Astrocyte (in vitro differentiated cells and primary cell): ENCODE data around the gene ZNF22. TPM values are rescaled to one million over a fixed set of nuclear protein-coding genes. Genes with fewer than 3 reads are reported as not detected.
A peak's percentile ranks its signal among the peaks of the same experiment; 100 is the strongest.

Source experiments
- DNase-seq: peaks from one replicate; pipeline ENCODE4 v3.0.0-alpha.2; 2010; ENCODE audit warnings: low read depth
- FAIRE-seq: peaks from 2 replicates; lab custom pipeline; 2011; peaks lifted over from hg19 to GRCh38; lab: Jason Lieb, UNC
- H2AFZ ChIP-seq: 2 replicates; pipeline ENCODE4 v1.6.0; 2012; ENCODE audit warnings: low read depth, low read length, inconsistent platforms
- H3K27ac ChIP-seq: 2 replicates; pipeline ENCODE4 v1.5.1; 2011; ENCODE audit warnings: low read depth, low read length, inconsistent platforms
- H3K27me3 ChIP-seq: 2 replicates; pipeline ENCODE4 v1.6.0; 2011; ENCODE audit warnings: low read length, inconsistent platforms; ENCODE audit not compliant: insufficient read depth
- H3K36me3 ChIP-seq: 2 replicates; pipeline ENCODE4 v1.5.1; 2011; ENCODE audit warnings: low read length, inconsistent platforms; ENCODE audit not compliant: insufficient read depth
- H3K4me1 ChIP-seq: 2 replicates; pipeline ENCODE4 v1.5.1; 2011; ENCODE audit warnings: low read length, inconsistent platforms; ENCODE audit not compliant: insufficient read depth
- H3K4me2 ChIP-seq: 2 replicates; pipeline ENCODE4 v1.6.0; 2012; ENCODE audit warnings: low read length, inconsistent platforms
- H3K4me3 ChIP-seq: 2 replicates; pipeline ENCODE4 v1.5.1; 2011; ENCODE audit warnings: low read depth, mild to moderate bottlenecking, low read length, inconsistent platforms; ENCODE audit not compliant: insufficient read depth
- H3K79me2 ChIP-seq: 2 replicates; pipeline ENCODE4 v1.6.0; 2012; ENCODE audit warnings: mild to moderate bottlenecking, low read length, inconsistent platforms; ENCODE audit not compliant: insufficient read depth
- H3K9ac ChIP-seq: 2 replicates; pipeline ENCODE4 v1.6.0; 2012; ENCODE audit warnings: mild to moderate bottlenecking, low read length, inconsistent platforms
- H3K9me3 ChIP-seq: 2 replicates; pipeline ENCODE4 v1.5.1; 2012; ENCODE audit warnings: low read depth, mild to moderate bottlenecking, low read length, inconsistent platforms; ENCODE audit not compliant: insufficient read depth
- H4K20me1 ChIP-seq: 2 replicates; pipeline ENCODE4 v1.6.0; 2012; ENCODE audit warnings: low read length, inconsistent platforms; ENCODE audit not compliant: insufficient read depth
- H3K27ac Mint-ChIP-seq: one replicate; pipeline ENCODE4 v1.8.0; 2021; ENCODE audit warnings: mild to moderate bottlenecking, mixed read lengths; ENCODE audit not compliant: unreplicated experiment
- H3K27me3 Mint-ChIP-seq: one replicate; pipeline ENCODE4 v1.8.0; 2021; ENCODE audit warnings: low read depth, mixed read lengths; ENCODE audit not compliant: unreplicated experiment
- H3K36me3 Mint-ChIP-seq: one replicate; pipeline ENCODE4 v1.8.0; 2021; ENCODE audit warnings: low read depth, mixed read lengths; ENCODE audit not compliant: unreplicated experiment
- H3K4me1 Mint-ChIP-seq: one replicate; pipeline ENCODE4 v1.8.0; 2021; ENCODE audit warnings: low read depth, mixed read lengths; ENCODE audit not compliant: unreplicated experiment
- H3K4me3 Mint-ChIP-seq: one replicate; pipeline ENCODE4 v1.8.0; 2021; ENCODE audit warnings: mild to moderate bottlenecking, moderate library complexity, mixed read lengths; ENCODE audit not compliant: unreplicated experiment
- H3K9me3 Mint-ChIP-seq: one replicate; pipeline ENCODE4 v1.8.0; 2021; ENCODE audit warnings: mild to moderate bottlenecking, mixed read lengths; ENCODE audit not compliant: unreplicated experiment
- CTCF ChIP-seq: IDR thresholded peaks from 2 replicates; pipeline ENCODE4 v1.5.1; 2011; ENCODE audit warnings: low read depth, mild to moderate bottlenecking, inconsistent platforms, low read length, moderate library complexity; ENCODE audit not compliant: insufficient read depth
- EZH2 ChIP-seq: IDR thresholded peaks from 2 replicates; pipeline ENCODE4 v1.6.1; 2012; ENCODE audit warnings: mild to moderate bottlenecking, low read length, inconsistent platforms; ENCODE audit not compliant: insufficient read depth
- total RNA-seq: library from RNA; stranded (reverse); gene quantifications from 2 replicates; pipeline ENCODE4 v1.2.1, GENCODE V29; 2021

Gene ZNF22
- total RNA-seq, 1 donor from 2014 or later: 12.0 TPM

GRCh38 chr10:44983066-44983894, 17.4 kb upstream of the ZNF22 start:
- Histone ChIP-seq H3K36me3 (no peaks in the 10 kb centered on the region), H4K20me1 (no peaks in the 10 kb centered on the region), H3K9ac (no peak overlapping the region), H3K27ac (no peak overlapping the region), H2AFZ (no peak overlapping the region), H3K9me3 (no peaks in the 10 kb centered on the region), H3K27me3 (no peaks in the 10 kb centered on the region), H3K79me2 (no peaks in the 10 kb centered on the region), H3K4me2 (no peak overlapping the region), H3K4me3 (no peak overlapping the region), H3K4me1 (peaks cover 55% of the 10 kb centered on the region)
- no peaks in the 10 kb centered on the region for H3K27me3 Mint-ChIP-seq
- peak overlapping the region; percentile 83 for H3K27ac Mint-ChIP-seq
- FAIRE-seq (no peak), DNase-seq (no peak)
- H3K9me3 Mint-ChIP-seq: peaks cover 2% of the 10 kb centered on the region
- H3K4me3 Mint-ChIP-seq: no peak overlapping the region
- peaks cover 13% of the 10 kb centered on the region for H3K36me3 Mint-ChIP-seq
- H3K4me1 Mint-ChIP-seq: peaks cover 69% of the 10 kb centered on the region
- TF ChIP-seq CTCF (no peak), EZH2 (no peak)

GRCh38 chr10:44983895-44984278, 16.8 kb upstream of the ZNF22 start:
- Histone ChIP-seq H3K27ac (no peak overlapping the region), H2AFZ (no peak overlapping the region), H3K4me2 (no peak overlapping the region), H3K9me3 (no peaks in the 10 kb centered on the region), H3K36me3 (no peaks in the 10 kb centered on the region), H3K9ac (no peak overlapping the region), H3K79me2 (no peaks in the 10 kb centered on the region), H3K4me1 (peaks cover 48% of the 10 kb centered on the region), H3K4me3 (no peak overlapping the region), H4K20me1 (no peaks in the 10 kb centered on the region), H3K27me3 (no peaks in the 10 kb centered on the region)
- TF ChIP-seq CTCF: no peak
- no peak for TF ChIP-seq EZH2
- Mint-ChIP-seq H3K4me1 (peaks cover 63% of the 10 kb centered on the region), H3K27me3 (no peaks in the 10 kb centered on the region), H3K27ac (peak overlapping the region; percentile 34), H3K36me3 (peaks cover 19% of the 10 kb centered on the region), H3K9me3 (peaks cover 2% of the 10 kb centered on the region), H3K4me3 (no peak overlapping the region)
- DNase-seq (no peak), FAIRE-seq (no peak)

- Histone ChIP-seq H3K4me1 (peaks cover 40% of the 10 kb centered on the region), H3K27me3 (no peaks in the 10 kb centered on the region), H3K27ac (no peak overlapping the region), H3K9me3 (no peaks in the 10 kb centered on the region), H3K4me2 (no peak overlapping the region), H3K9ac (no peak overlapping the region), H3K36me3 (no peaks in the 10 kb centered on the region), H3K4me3 (no peak overlapping the region), H4K20me1 (no peaks in the 10 kb centered on the region), H3K79me2 (no peaks in the 10 kb centered on the region), H2AFZ (no peak overlapping the region)
- no peak overlapping the region for H3K4me3 Mint-ChIP-seq
- H3K36me3 Mint-ChIP-seq: peaks cover 26% of the 10 kb centered on the region
- H3K27me3 Mint-ChIP-seq: no peaks in the 10 kb centered on the region
- H3K4me1 Mint-ChIP-seq: peaks cover 56% of the 10 kb centered on the region
- H3K9me3 Mint-ChIP-seq: peaks cover 2% of the 10 kb centered on the region
- DNase-seq (no peak), FAIRE-seq (no peak)
- no peak for TF ChIP-seq EZH2
- TF ChIP-seq CTCF: no peak
- H3K27ac Mint-ChIP-seq: no peak overlapping the region
Observed at GRCh38 chr10:44984671-44985101, 16.0 kb upstream of the ZNF22 start.
